Stimulated activated CD4-positive, alpha-beta T cell treated with anti-CD3 and anti-CD28 coated beads, Interleukin-2, amount 100 ng/mL, for 4 hours (primary cell): Measurements from ENCODE around the gene CFAP97.
"Not testable (repeated sequence)": the region's sequence is repeated elsewhere in the genome, so short reads cannot be mapped to it uniquely, and the experiment has no call there.

Experiments used
- DNase-seq: peaks from one replicate; pipeline ENCODE4 v3.0.0-alpha.2; 2020; ENCODE audit warnings: low read depth

CFAP97 gene

GRCh38 chr4:185138161-185138560 is 65.6 kb downstream of the CFAP97 start:
- no peak for DNase-seq

GRCh38 chr4:185137233-185137925 is 66.4 kb downstream of the CFAP97 start:
- DNase-seq = no peak

- DNase-seq = no peak
These were observed 69.4 kb downstream of the CFAP97 start for GRCh38 chr4:185134307-185134869.

GRCh38 chr4:185128272-185129119 is 75.3 kb downstream of the CFAP97 start:
- no peak for DNase-seq

- no peak for DNase-seq
These were observed 76.5 kb downstream of the CFAP97 start for GRCh38 chr4:185127021-185127925.

- no peak for DNase-seq
These were observed 79.8 kb downstream of the CFAP97 start for GRCh38 chr4:185124006-185124405.

- no peak for DNase-seq
These were observed 81.0 kb downstream of the CFAP97 start for GRCh38 chr4:185122681-185123345.

- no peak for DNase-seq
These were observed 83.2 kb downstream of the CFAP97 start for GRCh38 chr4:185120631-185120946.

GRCh38 chr4:185119927-185120630 is 83.7 kb downstream of the CFAP97 start:
- DNase-seq = no peak

GRCh38 chr4:185119467-185119866 is 84.3 kb downstream of the CFAP97 start:
- not testable (repeated sequence) for DNase-seq

- no peak for DNase-seq
These were observed 84.9 kb downstream of the CFAP97 start for GRCh38 chr4:185118876-185119275.

- DNase-seq = no peak
These were observed 86.4 kb downstream of the CFAP97 start for GRCh38 chr4:185117300-185117934.

GRCh38 chr4:185115827-185116232 is 88.0 kb downstream of the CFAP97 start:
- DNase-seq = no peak

- no peak for DNase-seq
These were observed 90.5 kb downstream of the CFAP97 start for GRCh38 chr4:185113340-185113739.

GRCh38 chr4:185112104-185112503 is 91.7 kb downstream of the CFAP97 start:
- no peak for DNase-seq

GRCh38 chr4:185110375-185110823 is 93.4 kb downstream of the CFAP97 start:
- no peak for DNase-seq

GRCh38 chr4:185109736-185110135 is 94.1 kb downstream of the CFAP97 start:
- DNase-seq = no peak
